Urinary bladder (tissue), 4 donors: ENCODE measurements around the gene GALK2. TPM values are rescaled to one million over a fixed set of nuclear protein-coding genes. Genes with fewer than 3 reads are reported as not detected.
"Not testable (repeated sequence)": the region's sequence is repeated elsewhere in the genome, so short reads cannot be mapped to it uniquely, and the experiment has no call there.

Source experiments
- DNase-seq: peaks from one replicate; pipeline ENCODE4 v3.0.0-alpha.2; 2015; ENCODE audit errors: extremely low spot score
- H3K27ac ChIP-seq: one replicate; pipeline ENCODE4 v1.5.1; 2013; ENCODE audit warnings: low read depth, mild to moderate bottlenecking, moderate library complexity
- H3K36me3 ChIP-seq: one replicate; pipeline ENCODE4 v1.6.1; 2013; ENCODE audit warnings: mild to moderate bottlenecking, moderate library complexity; ENCODE audit not compliant: insufficient read depth
- H3K4me1 ChIP-seq: one replicate; pipeline ENCODE4 v1.6.1; 2013; ENCODE audit warnings: mild to moderate bottlenecking, moderate library complexity; ENCODE audit not compliant: insufficient read depth
- H3K4me3 ChIP-seq: one replicate; pipeline ENCODE4 v1.5.1; 2013; ENCODE audit warnings: low read depth, low read length
- WGBS: extraction: QIAGEN DNeasy Blood & Tissue Kit; methylation state at CpG from one replicate; pipeline ENCODE4 v1.1.7; 2013; 5-methylcytosine and 5-hydroxymethylcytosine counted together
- polyA plus RNA-seq: library from polyadenylated mRNA; stranded (reverse); fragments of 200-250 nt; gene quantifications from one replicate; pipeline ENCODE4 v1.2.3, GENCODE V29; 2013
- total RNA-seq: library from RNA; depleted of rRNA; stranded (reverse); fragments of >200 nt; gene quantifications from one replicate; pipeline ENCODE4 v1.2.3, GENCODE V29; 2014
- donor health status: healthy with polysubstance abuse.
- donor health status: healthy.

Gene GALK2
- total and polyA plus RNA-seq, 2 donors = 22.2 to 49.8 TPM

- no peaks in the 10 kb centered on the region for H3K36me3 ChIP-seq
- H3K4me1 ChIP-seq = no peaks in the 10 kb centered on the region
- no peak overlapping the region for H3K27ac ChIP-seq
- DNase-seq = no peak
- 85% methylated on average over 3 of the region's 3 CpGs for WGBS
- no peak overlapping the region for H3K4me3 ChIP-seq
These were observed 18.2 kb upstream of the GALK2 start for GRCh38 chr15:49151831-49152230.

- DNase-seq = no peak
These were observed 17.3 kb upstream of the GALK2 start for GRCh38 chr15:49152552-49153312.

GRCh38 chr15:49154359-49154758 is 15.7 kb upstream of the GALK2 start:
- no peak for DNase-seq
- H3K4me1 ChIP-seq = no peaks in the 10 kb centered on the region
- H3K4me3 ChIP-seq = peak overlapping the region; percentile 97
- H3K36me3 ChIP-seq = no peaks in the 10 kb centered on the region
- no peak overlapping the region for H3K27ac ChIP-seq
- WGBS = 21% methylated on average over 8 of the region's 8 CpGs

More at GRCh38 chr15:49152552-49153312, 17.3 kb upstream of the GALK2 start:
- H3K27ac ChIP-seq = no peak overlapping the region
- WGBS = 94% methylated on average over 9 of the region's 9 CpGs
- no peaks in the 10 kb centered on the region for H3K36me3 ChIP-seq
- no peak overlapping the region for H3K4me3 ChIP-seq
- H3K4me1 ChIP-seq = no peaks in the 10 kb centered on the region

- H3K27ac ChIP-seq = no peak overlapping the region
- no peaks in the 10 kb centered on the region for H3K36me3 ChIP-seq
- no peaks in the 10 kb centered on the region for H3K4me1 ChIP-seq
- no peak for DNase-seq
- peak overlapping the region; percentile 97 for H3K4me3 ChIP-seq
- WGBS = under 1% methylated on average over 7 of the region's 7 CpGs
These were observed 15.3 kb upstream of the GALK2 start for GRCh38 chr15:49154799-49155109.

GRCh38 chr15:49155110-49155833 is 14.8 kb upstream of the GALK2 start, which contains the start of gene COPS2:
Gene COPS2 (minus strand): TSS chr15:49155599. CDS start chr15:49155578, 21 bp downstream.
- H3K4me1 ChIP-seq = no peaks in the 10 kb centered on the region
- WGBS = under 1% methylated on average over 46 of the region's 46 CpGs
- DNase-seq = peak; percentile 96
- H3K27ac ChIP-seq = peak within 1 kb of the TSS; percentile 84
- peak within 1 kb of the TSS; percentile 97 for H3K4me3 ChIP-seq
- H3K36me3 ChIP-seq = no peaks in the 10 kb centered on the region

GRCh38 chr15:49155834-49156627 is 14.0 kb upstream of the GALK2 start:
- no peak for DNase-seq
- under 1% methylated on average over 26 of the region's 26 CpGs for WGBS
- Histone ChIP-seq H3K4me1 (no peaks in the 10 kb centered on the region), H3K4me3 (peak overlapping the region; percentile 97), H3K36me3 (no peaks in the 10 kb centered on the region), H3K27ac (no peak overlapping the region)

- no peak overlapping the region for H3K27ac ChIP-seq
- no peak overlapping the region for H3K4me3 ChIP-seq
- WGBS = 84% methylated on average over 1 of the region's 1 CpG
- DNase-seq = no peak
- no peaks in the 10 kb centered on the region for H3K4me1 ChIP-seq
- peaks cover 2% of the 10 kb centered on the region for H3K36me3 ChIP-seq
These were observed 6.4 kb upstream of the GALK2 start for GRCh38 chr15:49163678-49164077.

- no peak overlapping the region for H3K27ac ChIP-seq
- H3K4me3 ChIP-seq = no peak overlapping the region
- H3K36me3 ChIP-seq = peaks cover 2% of the 10 kb centered on the region
- DNase-seq = no peak
- no peaks in the 10 kb centered on the region for H3K4me1 ChIP-seq
These were observed 5.2 kb upstream of the GALK2 start for GRCh38 chr15:49164865-49165264.

GRCh38 chr15:49168016-49168415 is 2.0 kb upstream of the GALK2 start:
- Histone ChIP-seq H3K27ac (no peak overlapping the region), H3K4me1 (no peaks in the 10 kb centered on the region), H3K36me3 (no peaks in the 10 kb centered on the region), H3K4me3 (no peak overlapping the region)
- WGBS = 67% methylated on average over 3 of the region's 3 CpGs
- no peak for DNase-seq

- no peak for DNase-seq
- no peaks in the 10 kb centered on the region for H3K4me1 ChIP-seq
- H3K4me3 ChIP-seq = no peak overlapping the region
- 96% methylated on average over 12 of the region's 12 CpGs for WGBS
- H3K27ac ChIP-seq = no peak overlapping the region
- no peaks in the 10 kb centered on the region for H3K36me3 ChIP-seq
These were observed 1.7 kb downstream of the GALK2 start for GRCh38 chr15:49171790-49172189.

GRCh38 chr15:49174902-49175301 is 4.9 kb downstream of the GALK2 start:
- 95% methylated on average over 3 of the region's 3 CpGs for WGBS
- Histone ChIP-seq H3K36me3 (no peaks in the 10 kb centered on the region), H3K4me3 (no peak overlapping the region), H3K27ac (no peak overlapping the region), H3K4me1 (no peaks in the 10 kb centered on the region)
- DNase-seq = no peak

GRCh38 chr15:49175582-49176397 is 5.7 kb downstream of the GALK2 start:
- not testable (repeated sequence) for H3K4me1 ChIP-seq, H3K27ac ChIP-seq, H3K36me3 ChIP-seq, DNase-seq, H3K4me3 ChIP-seq
- WGBS = 95% methylated on average over 6 of the region's 6 CpGs

GRCh38 chr15:49178497-49178896 is 8.4 kb downstream of the GALK2 start:
- 93% methylated on average over 7 of the region's 7 CpGs for WGBS
- Histone ChIP-seq H3K4me3 (no peak overlapping the region), H3K36me3 (no peaks in the 10 kb centered on the region), H3K27ac (no peak overlapping the region), H3K4me1 (no peaks in the 10 kb centered on the region)
- DNase-seq = no peak
